DOHH2 (cell line): ENCODE measurements around the gene DHRS11.

Experiments used
- H3F3A ChIP-seq: fragments of 200-600 bp; sonication (generic), shearing (Covaris generic); 2 replicates; pipeline ENCODE4 v1.6.0; 2016; ENCODE audit warnings: antibody characterized with exemption, mild to moderate bottlenecking; ENCODE audit not compliant: control insufficient read depth, insufficient read depth
- H3K27ac ChIP-seq: fragments of 200-600 bp; sonication (generic); 2 replicates; pipeline ENCODE4 v1.5.1; 2014; ENCODE audit warnings: low read depth, mild to moderate bottlenecking, low read length, moderate library complexity
- H3K27me3 ChIP-seq: fragments of 200-600 bp; sonication (generic); 2 replicates; pipeline ENCODE4 v1.6.1; 2014; ENCODE audit warnings: mild to moderate bottlenecking, low read length, mixed read lengths; ENCODE audit not compliant: control insufficient read depth
- H3K36me3 ChIP-seq: fragments of 200-600 bp; sonication (generic); 2 replicates; pipeline ENCODE4 v1.6.1; 2014; ENCODE audit warnings: mild to moderate bottlenecking, low read length, moderate library complexity, mixed read lengths; ENCODE audit not compliant: control insufficient read depth
- H3K4me1 ChIP-seq: fragments of 200-600 bp; sonication (generic); 2 replicates; pipeline ENCODE4 v1.6.1; 2014; ENCODE audit warnings: mild to moderate bottlenecking, low read length, mixed read lengths; ENCODE audit not compliant: control insufficient read depth
- H3K4me2 ChIP-seq: fragments of 200-600 bp; sonication (generic); 2 replicates; pipeline ENCODE4 v1.6.0; 2014; ENCODE audit warnings: mild to moderate bottlenecking, low read length, moderate library complexity
- H3K4me3 ChIP-seq: fragments of 200-600 bp; sonication (generic); 2 replicates; pipeline ENCODE4 v1.5.1; 2014; ENCODE audit warnings: mild to moderate bottlenecking, low read length, mixed read lengths
- H3K79me2 ChIP-seq: fragments of 200-600 bp; sonication (generic); 2 replicates; pipeline ENCODE4 v1.6.1; 2014; ENCODE audit warnings: mild to moderate bottlenecking, low read length, mixed read lengths; ENCODE audit not compliant: control insufficient read depth
- H3K9me2 ChIP-seq: fragments of 200-600 bp; sonication (generic); replicated peaks from 2 replicates; pipeline ENCODE4 v1.6.1; 2014; ENCODE audit warnings: mild to moderate bottlenecking, low read length, mixed read lengths; ENCODE audit not compliant: control insufficient read depth
- H3K9me3 ChIP-seq: fragments of 200-600 bp; sonication (generic); 2 replicates; pipeline ENCODE4 v1.6.1; 2014; ENCODE audit warnings: antibody characterized with exemption, low read length, mixed read lengths; ENCODE audit not compliant: control insufficient read depth, insufficient read depth
- H4K20me1 ChIP-seq: fragments of 200-600 bp; sonication (generic); 2 replicates; pipeline ENCODE4 v1.6.0; 2014; ENCODE audit warnings: low read depth, mild to moderate bottlenecking, antibody characterized with exemption, low read length, moderate library complexity; ENCODE audit not compliant: control insufficient read depth, insufficient read depth
- EZH2phosphoT487 ChIP-seq: fragments of 200-600 bp; sonication (generic); IDR thresholded peaks from 2 replicates; pipeline ENCODE4 v1.6.1; 2017; ENCODE audit warnings: borderline replicate concordance, mild to moderate bottlenecking, antibody characterized with exemption, low read length, moderate library complexity, mixed read lengths
- TF ChIP-seq, protein P1 (sequence below): fragments of 200-600 bp; sonication (generic); IDR thresholded peaks from one replicate; pipeline ENCODE4 v1.5.1; 2014; ENCODE audit warnings: antibody characterized with exemption, mild to moderate bottlenecking, low read depth, low read length; ENCODE audit not compliant: poor library complexity, severe bottlenecking

Gene DHRS11

DNA sequence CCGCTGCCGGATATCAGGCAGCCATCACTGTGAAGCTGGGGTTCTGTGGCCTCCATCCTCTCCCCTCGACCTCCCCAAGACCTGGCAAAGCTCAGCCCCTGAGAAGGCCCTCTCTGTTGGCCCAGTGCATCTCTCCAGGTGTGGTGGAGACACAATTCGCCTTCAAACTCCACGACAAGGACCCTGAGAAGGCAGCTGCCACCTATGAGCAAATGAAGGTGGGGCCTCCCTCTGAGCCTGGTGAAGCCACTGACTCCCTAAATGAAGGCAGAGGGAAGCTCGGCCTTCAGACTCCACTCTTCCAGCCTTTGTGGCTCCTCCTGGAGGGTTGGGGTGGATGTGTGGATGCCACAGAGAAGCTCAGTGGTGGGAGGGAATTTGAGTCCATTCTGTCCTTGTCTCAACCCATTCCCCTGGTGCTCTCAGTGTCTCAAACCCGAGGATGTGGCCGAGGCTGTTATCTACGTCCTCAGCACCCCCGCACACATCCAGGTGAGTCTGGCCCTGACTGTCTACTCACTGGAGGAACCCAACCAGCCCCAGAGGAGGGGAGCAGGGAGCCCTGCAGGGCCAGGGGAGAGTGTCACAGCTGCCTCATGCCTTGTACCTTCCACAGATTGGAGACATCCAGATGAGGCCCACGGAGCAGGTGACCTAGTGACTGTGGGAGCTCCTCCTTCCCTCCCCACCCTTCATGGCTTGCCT lies 8.0 kb downstream of the DHRS11 start:
- Histone ChIP-seq H3K4me2 (no peak overlapping the region), H3F3A (no peaks in the 10 kb centered on the region), H3K79me2 (peaks cover 33% of the 10 kb centered on the region), H3K4me1 (peaks cover 26% of the 10 kb centered on the region), H3K9me2 (no peaks in the 10 kb centered on the region), H3K9me3 (no peaks in the 10 kb centered on the region), H4K20me1 (peaks cover 7% of the 10 kb centered on the region; the same call in 1 of the 2 replicates), H3K27ac (no peak overlapping the region), H3K27me3 (no peaks in the 10 kb centered on the region), H3K36me3 (peaks cover 21% of the 10 kb centered on the region), H3K4me3 (no peak overlapping the region)
- no peak for TF ChIP-seq EZH2phosphoT487
- TF ChIP-seq, protein P1, sequence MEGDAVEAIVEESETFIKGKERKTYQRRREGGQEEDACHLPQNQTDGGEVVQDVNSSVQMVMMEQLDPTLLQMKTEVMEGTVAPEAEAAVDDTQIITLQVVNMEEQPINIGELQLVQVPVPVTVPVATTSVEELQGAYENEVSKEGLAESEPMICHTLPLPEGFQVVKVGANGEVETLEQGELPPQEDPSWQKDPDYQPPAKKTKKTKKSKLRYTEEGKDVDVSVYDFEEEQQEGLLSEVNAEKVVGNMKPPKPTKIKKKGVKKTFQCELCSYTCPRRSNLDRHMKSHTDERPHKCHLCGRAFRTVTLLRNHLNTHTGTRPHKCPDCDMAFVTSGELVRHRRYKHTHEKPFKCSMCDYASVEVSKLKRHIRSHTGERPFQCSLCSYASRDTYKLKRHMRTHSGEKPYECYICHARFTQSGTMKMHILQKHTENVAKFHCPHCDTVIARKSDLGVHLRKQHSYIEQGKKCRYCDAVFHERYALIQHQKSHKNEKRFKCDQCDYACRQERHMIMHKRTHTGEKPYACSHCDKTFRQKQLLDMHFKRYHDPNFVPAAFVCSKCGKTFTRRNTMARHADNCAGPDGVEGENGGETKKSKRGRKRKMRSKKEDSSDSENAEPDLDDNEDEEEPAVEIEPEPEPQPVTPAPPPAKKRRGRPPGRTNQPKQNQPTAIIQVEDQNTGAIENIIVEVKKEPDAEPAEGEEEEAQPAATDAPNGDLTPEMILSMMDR: no peak

DNA sequence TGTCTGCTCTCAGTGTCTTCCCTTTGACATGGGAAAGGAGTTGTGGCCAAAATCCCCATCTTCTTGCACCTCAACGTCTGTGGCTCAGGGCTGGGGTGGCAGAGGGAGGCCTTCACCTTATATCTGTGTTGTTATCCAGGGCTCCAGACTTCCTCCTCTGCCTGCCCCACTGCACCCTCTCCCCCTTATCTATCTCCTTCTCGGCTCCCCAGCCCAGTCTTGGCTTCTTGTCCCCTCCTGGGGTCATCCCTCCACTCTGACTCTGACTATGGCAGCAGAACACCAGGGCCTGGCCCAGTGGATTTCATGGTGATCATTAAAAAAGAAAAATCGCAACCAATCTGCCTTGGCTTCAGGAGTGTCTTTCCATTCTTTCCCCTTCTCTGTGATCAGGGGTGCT lies 8.8 kb downstream of the DHRS11 start:
- H3K79me2 ChIP-seq: peaks cover 41% of the 10 kb centered on the region
- H3K9me3 ChIP-seq: no peaks in the 10 kb centered on the region
- no peaks in the 10 kb centered on the region for H3F3A ChIP-seq
- H3K36me3 ChIP-seq: peaks cover 24% of the 10 kb centered on the region
- H3K4me3 ChIP-seq: peak overlapping the region; percentile 100
- no peaks in the 10 kb centered on the region for H3K27me3 ChIP-seq
- H3K9me2 ChIP-seq: no peaks in the 10 kb centered on the region
- H3K27ac ChIP-seq: peak overlapping the region; percentile 43
- TF ChIP-seq, protein P1: no peak
- TF ChIP-seq EZH2phosphoT487: no peak
- peaks cover 8% of the 10 kb centered on the region; the same call in 1 of the 2 replicates for H4K20me1 ChIP-seq
- H3K4me2 ChIP-seq: peak overlapping the region; percentile 75
- H3K4me1 ChIP-seq: peaks cover 27% of the 10 kb centered on the region

DNA sequence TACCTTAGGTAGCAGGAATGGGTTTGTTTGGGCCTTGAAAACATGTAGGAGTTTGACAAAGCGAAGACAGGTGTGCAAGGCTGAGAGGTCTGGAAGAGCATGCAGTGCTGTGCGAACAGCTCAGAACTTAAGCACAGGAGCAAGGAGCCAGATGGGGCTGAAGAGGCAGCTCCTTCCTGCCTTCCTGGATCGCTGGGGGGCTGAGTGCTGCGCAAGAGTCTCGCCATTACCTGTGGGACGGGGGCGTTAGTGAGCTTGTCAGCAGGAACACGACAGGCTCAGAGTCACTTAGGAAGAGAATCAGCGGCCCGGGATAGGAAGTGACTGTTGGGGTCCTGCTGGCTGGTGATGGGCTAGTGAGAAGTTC lies 9.2 kb downstream of the DHRS11 start:
- H3K4me1 ChIP-seq: peaks cover 31% of the 10 kb centered on the region
- H3F3A ChIP-seq: no peaks in the 10 kb centered on the region
- peaks cover 45% of the 10 kb centered on the region for H3K79me2 ChIP-seq
- peak overlapping the region; percentile 75 for H3K4me2 ChIP-seq
- H3K27ac ChIP-seq: peak overlapping the region; percentile 43
- no peaks in the 10 kb centered on the region for H3K9me2 ChIP-seq
- TF ChIP-seq, protein P1: peak; percentile 50
- no peak for TF ChIP-seq EZH2phosphoT487
- no peaks in the 10 kb centered on the region for H3K27me3 ChIP-seq
- H3K9me3 ChIP-seq: no peaks in the 10 kb centered on the region
- peaks cover 12% of the 10 kb centered on the region; the same call in 1 of the 2 replicates for H4K20me1 ChIP-seq
- H3K4me3 ChIP-seq: peak overlapping the region; percentile 100
- H3K36me3 ChIP-seq: peaks cover 28% of the 10 kb centered on the region
